Loucy (cell line): Measurements from ENCODE around the gene TMCC3.

ENCODE experiments used
- H2AFZ ChIP-seq: fragments of 200-600 bp; sonication (generic); 2 replicates; pipeline ENCODE4 v1.6.0; 2016; ENCODE audit warnings: antibody characterized with exemption, mild to moderate bottlenecking, low read length, moderate library complexity
- H3F3A ChIP-seq: fragments of 200-600 bp; 2 replicates; pipeline ENCODE4 v1.6.0; 2016; ENCODE audit warnings: antibody characterized with exemption, low read depth, mild to moderate bottlenecking
- H3K27me3 ChIP-seq: fragments of 200-600 bp; sonication (generic); 2 replicates; pipeline ENCODE4 v1.6.1; 2014; ENCODE audit warnings: low read length, mild to moderate bottlenecking; ENCODE audit not compliant: insufficient read depth, poor library complexity, severe bottlenecking
- H3K36me3 ChIP-seq: fragments of 200-600 bp; sonication (generic); 2 replicates; pipeline ENCODE4 v1.6.1; 2016; ENCODE audit warnings: low read length; ENCODE audit not compliant: insufficient read depth
- H3K4me1 ChIP-seq: fragments of 200-600 bp; sonication (generic); 2 replicates; pipeline ENCODE4 v1.5.1; 2014; ENCODE audit warnings: low read length, mild to moderate bottlenecking; ENCODE audit not compliant: insufficient read depth, poor library complexity, severe bottlenecking
- H3K4me2 ChIP-seq: fragments of 200-600 bp; sonication (generic); 2 replicates; pipeline ENCODE4 v1.6.0; 2014; ENCODE audit warnings: antibody characterized with exemption, low read length, low read depth, mild to moderate bottlenecking; ENCODE audit not compliant: poor library complexity, severe bottlenecking
- H3K4me3 ChIP-seq: fragments of 200-600 bp; sonication (generic); 2 replicates; pipeline ENCODE4 v1.5.1; 2014; ENCODE audit warnings: low read length, mild to moderate bottlenecking, mixed read lengths; ENCODE audit not compliant: poor library complexity, severe bottlenecking
- H3K79me2 ChIP-seq: fragments of 200-600 bp; sonication (generic); 2 replicates; pipeline ENCODE4 v1.6.1; 2014; ENCODE audit warnings: low read length; ENCODE audit not compliant: insufficient read depth
- H3K9ac ChIP-seq: fragments of 200-600 bp; sonication (generic); 2 replicates; pipeline ENCODE4 v1.6.0; 2014; ENCODE audit warnings: mild to moderate bottlenecking, low read depth, low read length, moderate library complexity; ENCODE audit not compliant: poor library complexity, severe bottlenecking
- H3K9me2 ChIP-seq: fragments of 200-600 bp; sonication (generic); replicated peaks from 2 replicates; pipeline ENCODE4 v1.6.1; 2016; ENCODE audit warnings: low read depth, low read length, mixed read lengths
- H3K9me3 ChIP-seq: fragments of 200-600 bp; sonication (generic); 2 replicates; pipeline ENCODE4 v1.6.1; 2014; ENCODE audit warnings: mild to moderate bottlenecking, antibody characterized with exemption, low read length, low read depth; ENCODE audit not compliant: insufficient read depth
- H4K20me1 ChIP-seq: fragments of 200-600 bp; sonication (generic); 2 replicates; pipeline ENCODE4 v1.6.0; 2014; ENCODE audit warnings: antibody characterized with exemption, low read length, mild to moderate bottlenecking; ENCODE audit not compliant: insufficient read depth, poor library complexity, severe bottlenecking
- EZH2phosphoT487 ChIP-seq: fragments of 200-600 bp; IDR thresholded peaks from 2 replicates; pipeline ENCODE4 v1.6.1; 2018; ENCODE audit warnings: antibody characterized with exemption, mild to moderate bottlenecking, moderate library complexity, borderline replicate concordance
- TF ChIP-seq, protein P1 (sequence below): fragments of 200-600 bp; sonication (generic); conservative IDR thresholded peaks from 2 replicates; pipeline ENCODE4 v1.5.1; 2014; ENCODE audit warnings: mild to moderate bottlenecking, antibody characterized with exemption, low read length

The TMCC3 gene

GRCh38 chr12:94643606-94644005 is 6.8 kb downstream of the TMCC3 start:
- H4K20me1 ChIP-seq: no peaks in the 10 kb centered on the region
- H3F3A ChIP-seq: no peaks in the 10 kb centered on the region
- H2AFZ ChIP-seq: no peak overlapping the region
- H3K9me3 ChIP-seq: no peaks in the 10 kb centered on the region
- no peaks in the 10 kb centered on the region for H3K4me1 ChIP-seq
- H3K9ac ChIP-seq: no peak overlapping the region
- H3K4me3 ChIP-seq: no peak overlapping the region
- H3K36me3 ChIP-seq: no peaks in the 10 kb centered on the region
- no peak overlapping the region for H3K4me2 ChIP-seq
- H3K27me3 ChIP-seq: no peaks in the 10 kb centered on the region
- H3K9me2 ChIP-seq: no peaks in the 10 kb centered on the region
- H3K79me2 ChIP-seq: no peaks in the 10 kb centered on the region
- no peak for TF ChIP-seq EZH2phosphoT487
- TF ChIP-seq, protein P1, sequence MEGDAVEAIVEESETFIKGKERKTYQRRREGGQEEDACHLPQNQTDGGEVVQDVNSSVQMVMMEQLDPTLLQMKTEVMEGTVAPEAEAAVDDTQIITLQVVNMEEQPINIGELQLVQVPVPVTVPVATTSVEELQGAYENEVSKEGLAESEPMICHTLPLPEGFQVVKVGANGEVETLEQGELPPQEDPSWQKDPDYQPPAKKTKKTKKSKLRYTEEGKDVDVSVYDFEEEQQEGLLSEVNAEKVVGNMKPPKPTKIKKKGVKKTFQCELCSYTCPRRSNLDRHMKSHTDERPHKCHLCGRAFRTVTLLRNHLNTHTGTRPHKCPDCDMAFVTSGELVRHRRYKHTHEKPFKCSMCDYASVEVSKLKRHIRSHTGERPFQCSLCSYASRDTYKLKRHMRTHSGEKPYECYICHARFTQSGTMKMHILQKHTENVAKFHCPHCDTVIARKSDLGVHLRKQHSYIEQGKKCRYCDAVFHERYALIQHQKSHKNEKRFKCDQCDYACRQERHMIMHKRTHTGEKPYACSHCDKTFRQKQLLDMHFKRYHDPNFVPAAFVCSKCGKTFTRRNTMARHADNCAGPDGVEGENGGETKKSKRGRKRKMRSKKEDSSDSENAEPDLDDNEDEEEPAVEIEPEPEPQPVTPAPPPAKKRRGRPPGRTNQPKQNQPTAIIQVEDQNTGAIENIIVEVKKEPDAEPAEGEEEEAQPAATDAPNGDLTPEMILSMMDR: no peak

DNA sequence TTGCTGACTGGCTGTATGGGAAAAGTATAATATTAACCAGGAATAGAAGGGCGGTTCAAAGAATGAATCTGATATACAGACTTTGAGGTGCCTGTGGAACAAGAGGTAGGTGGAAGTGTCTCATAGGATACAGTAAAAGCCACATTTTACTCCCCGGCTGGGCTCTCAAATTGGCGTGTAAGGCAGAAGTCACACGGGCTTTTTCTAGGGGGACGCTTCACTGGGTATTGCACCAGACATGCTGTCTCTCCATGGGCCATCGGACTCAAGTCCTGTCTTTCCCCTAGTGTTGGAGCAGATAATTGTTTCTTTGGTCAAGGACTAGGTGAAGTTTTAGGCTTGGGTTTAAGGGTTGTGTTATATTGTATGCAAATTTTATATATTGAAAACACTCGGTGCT is 9.1 kb downstream of the TMCC3 start:
- no peaks in the 10 kb centered on the region for H3K36me3 ChIP-seq
- H3K79me2 ChIP-seq: no peaks in the 10 kb centered on the region
- no peaks in the 10 kb centered on the region for H3K9me2 ChIP-seq
- H3K9ac ChIP-seq: no peak overlapping the region
- no peaks in the 10 kb centered on the region for H4K20me1 ChIP-seq
- no peaks in the 10 kb centered on the region for H3F3A ChIP-seq
- TF ChIP-seq EZH2phosphoT487: no peak
- TF ChIP-seq, protein P1: no peak
- H3K4me3 ChIP-seq: no peak overlapping the region
- no peak overlapping the region for H2AFZ ChIP-seq
- H3K9me3 ChIP-seq: no peaks in the 10 kb centered on the region
- no peaks in the 10 kb centered on the region for H3K4me1 ChIP-seq
- H3K4me2 ChIP-seq: no peak overlapping the region
- no peaks in the 10 kb centered on the region for H3K27me3 ChIP-seq

GRCh38 chr12:94640134-94640928 is 10.0 kb downstream of the TMCC3 start:
- Histone ChIP-seq H3K9ac (no peak overlapping the region), H3F3A (no peaks in the 10 kb centered on the region), H3K9me2 (no peaks in the 10 kb centered on the region), H3K4me1 (no peaks in the 10 kb centered on the region), H3K27me3 (no peaks in the 10 kb centered on the region), H4K20me1 (no peaks in the 10 kb centered on the region), H3K9me3 (no peaks in the 10 kb centered on the region), H3K4me2 (no peak overlapping the region), H3K36me3 (no peaks in the 10 kb centered on the region), H3K4me3 (no peak overlapping the region), H3K79me2 (no peaks in the 10 kb centered on the region), H2AFZ (no peak overlapping the region)
- TF ChIP-seq EZH2phosphoT487: no peak
- TF ChIP-seq, protein P1: no peak
